ENCODE measurements around the gene PYGM. TPM values are rescaled to one million over a fixed set of nuclear protein-coding genes. Genes with fewer than 3 reads are reported as not detected.

PYGM gene
- total and polyA plus RNA-seq, 2 donors (not counting 3 experiments of a cell fraction or from before 2014, with no cell fraction given): 0.10 to 0.62 TPM

DNA sequence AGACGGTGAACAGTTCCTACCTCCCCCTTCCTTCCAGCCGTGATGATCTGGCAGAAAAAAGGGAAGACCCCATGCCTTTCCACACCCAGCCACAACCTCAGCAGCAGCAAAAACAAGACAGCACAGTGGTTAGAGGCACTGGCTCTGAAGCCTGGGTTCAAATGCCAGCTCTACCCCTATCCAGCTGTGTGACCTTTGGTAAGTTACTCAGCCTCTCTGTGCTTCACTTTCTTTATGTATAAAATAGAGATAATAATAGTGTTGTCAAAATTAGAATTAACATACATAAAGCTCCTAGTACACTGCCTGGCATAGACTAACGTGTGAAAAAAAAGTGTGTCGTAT lies 41.0 kb downstream of the PYGM start:
- Histone ChIP-seq H3K27me3 (ENCODE audit: control insufficient read depth in 2 of 2, insufficient read depth in 2 of 2, low read length in 2 of 2) (peaks cover 44 to 45% of the 10 kb centered on the region in 2 experiments), H3K79me2 (ENCODE audit: control insufficient read depth, insufficient read depth, low read length) (no peaks in the 10 kb centered on the region), H3K9me3 (replicated peaks; ENCODE audit: control insufficient read depth, insufficient read depth, low read length) (no peaks in the 10 kb centered on the region), H3K9me1 (replicated peaks; ENCODE audit: control insufficient read depth, extremely low read depth, insufficient read depth, low read length) (no peaks in the 10 kb centered on the region), H3K4me3 (replicated peaks in 1 of 3; ENCODE audit: insufficient read depth in 1 of 3, low read depth in 1 of 3, low read length in 3 of 3) (no peak overlapping the region), H3K36me3 (ENCODE audit: control insufficient read depth in 2 of 2, extremely low read depth in 1 of 2, insufficient read depth in 2 of 2, low read length in 2 of 2) (no peaks in the 10 kb centered on the region), H4K20me1 (replicated peaks; ENCODE audit: control insufficient read depth, extremely low read depth, insufficient read depth, low read length) (no peaks in the 10 kb centered on the region), H3K4me2 (ENCODE audit: insufficient read depth, low read length) (no peak overlapping the region), H3K9ac (replicated peaks; ENCODE audit: extremely low read depth, insufficient read depth, low read length) (no peak overlapping the region), H2AFZ (ENCODE audit: low read depth, low read length) (no peak overlapping the region), H3K4me1 (ENCODE audit: control insufficient read depth, extremely low read depth, insufficient read depth, low read length) (no peaks in the 10 kb centered on the region), H3K27ac (ENCODE audit: insufficient read depth, low read depth, low read length) (no peak overlapping the region)
- intact Hi-C loops (cut with micrococcal nuclease) (no loop called here), dilution Hi-C loops (cut with MboI; ENCODE audit: extremely low pct_ligation_motif_present, low sequenced_read_pairs) (no loop called here)
- no TSS peak for BruUV-seq (replicated peaks)
- FAIRE-seq (no peak), DNase-seq (ENCODE audit: low read depth, low spot score) (no peak)
- ChIA-PET CTCF (interaction anchor here (0.9 to 1.5 kb wide), 3 partner anchors 19 to 30 kb away, joined by 3 to 5 read pairs (median 4); no protein-coding TSS in a partner anchor), POLR2A (no interaction called here)
- TF ChIP-seq MAX (IDR thresholded peaks at IDR 0.05; ENCODE audit: insufficient read depth, insufficient read length) (no peak), POLR2AphosphoS5 (IDR thresholded peaks at IDR 0.05; ENCODE audit: insufficient read depth, low read depth, low read length) (no peak), MYC (IDR thresholded peaks at IDR 0.05; ENCODE audit: low read depth, low read length) (no peak), GATA2 (IDR thresholded peaks at IDR 0.05; ENCODE audit: insufficient read depth, insufficient read length, low read depth, low read length) (no peak), FOS (IDR thresholded peaks at IDR 0.05; ENCODE audit: borderline replicate concordance, insufficient read depth, low read length) (no peak), POLR2A (IDR thresholded peaks at IDR 0.05; ENCODE audit: low read depth, low read length) (no peak), EZH2 (IDR thresholded peaks at IDR 0.05; ENCODE audit: borderline replicate concordance, low read depth, low read length, severe bottlenecking) (no peak), JUN (IDR thresholded peaks at IDR 0.05; ENCODE audit: borderline replicate concordance, insufficient read depth, insufficient read length, low read depth) (no peak)
- TF ChIP-seq, protein P1, sequence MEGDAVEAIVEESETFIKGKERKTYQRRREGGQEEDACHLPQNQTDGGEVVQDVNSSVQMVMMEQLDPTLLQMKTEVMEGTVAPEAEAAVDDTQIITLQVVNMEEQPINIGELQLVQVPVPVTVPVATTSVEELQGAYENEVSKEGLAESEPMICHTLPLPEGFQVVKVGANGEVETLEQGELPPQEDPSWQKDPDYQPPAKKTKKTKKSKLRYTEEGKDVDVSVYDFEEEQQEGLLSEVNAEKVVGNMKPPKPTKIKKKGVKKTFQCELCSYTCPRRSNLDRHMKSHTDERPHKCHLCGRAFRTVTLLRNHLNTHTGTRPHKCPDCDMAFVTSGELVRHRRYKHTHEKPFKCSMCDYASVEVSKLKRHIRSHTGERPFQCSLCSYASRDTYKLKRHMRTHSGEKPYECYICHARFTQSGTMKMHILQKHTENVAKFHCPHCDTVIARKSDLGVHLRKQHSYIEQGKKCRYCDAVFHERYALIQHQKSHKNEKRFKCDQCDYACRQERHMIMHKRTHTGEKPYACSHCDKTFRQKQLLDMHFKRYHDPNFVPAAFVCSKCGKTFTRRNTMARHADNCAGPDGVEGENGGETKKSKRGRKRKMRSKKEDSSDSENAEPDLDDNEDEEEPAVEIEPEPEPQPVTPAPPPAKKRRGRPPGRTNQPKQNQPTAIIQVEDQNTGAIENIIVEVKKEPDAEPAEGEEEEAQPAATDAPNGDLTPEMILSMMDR (IDR thresholded peaks at IDR 0.05; ENCODE audit: extremely low read depth in 1 of 2, insufficient read depth in 1 of 2, low read depth in 1 of 2, low read length in 2 of 2): no peak

Data from endothelial cell of umbilical vein (primary cell).